Raji (cell line): Measurements from ENCODE around the gene DOCK10.

Experiments
- POLR2A ChIP-seq: IDR thresholded peaks from 2 replicates; pipeline ENCODE4 v1.6.1; 2011; ENCODE audit warnings: low read depth, low read length, control low read depth; ENCODE audit not compliant: insufficient read depth

The DOCK10 gene

DNA sequence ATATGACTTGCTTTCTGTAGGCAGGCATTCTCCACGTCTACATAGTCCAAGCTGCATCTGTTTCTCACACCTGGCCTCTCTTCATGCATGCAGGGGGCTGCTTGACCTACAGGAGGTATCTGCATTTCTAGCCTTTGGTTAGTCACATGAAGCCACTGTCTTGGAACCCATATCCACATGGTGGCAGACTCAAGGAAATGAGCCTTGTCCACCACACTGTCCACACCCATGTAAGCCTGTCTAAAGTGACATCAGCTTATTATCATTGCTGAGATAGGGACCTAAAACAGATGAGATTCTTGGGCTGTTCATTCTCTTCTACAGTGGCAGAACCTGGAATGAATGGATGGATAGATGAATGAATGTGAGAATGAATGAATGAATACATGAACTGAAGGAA lies 160.4 kb downstream of the DOCK10 start:
- TF ChIP-seq POLR2A = no peak

DNA sequence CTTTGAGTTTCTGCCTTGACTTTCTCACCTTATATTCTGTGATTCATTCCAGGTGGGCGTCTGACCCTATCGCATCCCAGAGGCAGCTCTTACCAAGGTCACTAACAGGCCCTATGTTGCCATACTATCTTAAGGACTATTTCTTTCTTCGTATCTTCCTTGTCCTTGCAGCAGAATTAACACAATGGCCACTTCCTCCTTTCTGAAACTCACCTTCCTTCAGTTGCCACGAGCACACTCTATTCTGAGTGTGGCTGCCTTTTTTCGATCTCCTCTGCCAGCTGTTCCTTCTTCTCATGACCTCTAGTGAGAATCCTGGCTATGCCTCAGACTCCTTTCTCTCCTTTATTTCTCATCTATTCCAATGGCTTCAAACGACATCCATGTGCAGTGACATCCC lies 165.7 kb downstream of the DOCK10 start:
- no peak for TF ChIP-seq POLR2A

DNA sequence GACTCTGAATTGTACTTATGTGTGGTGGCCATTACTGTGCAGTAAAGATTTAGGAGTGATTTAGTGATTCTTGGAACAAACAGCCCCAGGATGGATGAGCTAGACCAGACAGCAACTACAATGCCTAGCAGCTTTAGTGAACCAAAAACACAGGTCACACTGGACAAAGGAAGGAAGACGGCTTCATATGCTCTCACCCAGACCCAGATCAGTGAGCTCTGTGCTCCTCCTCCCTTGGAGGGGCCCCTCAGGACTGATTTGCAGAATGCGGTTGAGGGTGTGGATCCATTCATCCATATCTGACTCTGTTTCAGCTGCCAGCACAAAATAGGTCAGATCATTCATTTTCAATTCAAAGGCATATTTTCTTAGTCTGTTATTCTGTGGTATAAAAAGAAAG lies 166.4 kb downstream of the DOCK10 start:
- no peak for TF ChIP-seq POLR2A

DNA sequence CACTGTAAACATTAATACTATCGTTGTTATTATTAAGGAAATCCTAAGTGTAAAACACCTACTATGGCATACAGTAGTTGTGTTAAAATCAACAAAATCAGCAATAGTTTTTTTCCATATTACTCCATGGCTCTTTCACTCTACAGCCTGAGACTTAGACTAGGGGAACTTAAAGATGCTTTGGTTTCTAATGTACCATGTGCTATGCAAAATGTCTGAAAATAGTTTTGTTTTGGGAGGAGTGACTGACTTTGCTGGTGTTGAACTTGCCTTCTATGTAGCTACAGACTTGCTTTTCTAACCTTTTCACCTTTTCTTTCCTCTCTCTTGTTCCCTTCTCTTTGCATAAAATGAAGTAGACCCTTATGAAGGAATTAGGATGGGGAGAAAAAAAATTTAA lies 167.1 kb downstream of the DOCK10 start:
- no peak for TF ChIP-seq POLR2A

DNA sequence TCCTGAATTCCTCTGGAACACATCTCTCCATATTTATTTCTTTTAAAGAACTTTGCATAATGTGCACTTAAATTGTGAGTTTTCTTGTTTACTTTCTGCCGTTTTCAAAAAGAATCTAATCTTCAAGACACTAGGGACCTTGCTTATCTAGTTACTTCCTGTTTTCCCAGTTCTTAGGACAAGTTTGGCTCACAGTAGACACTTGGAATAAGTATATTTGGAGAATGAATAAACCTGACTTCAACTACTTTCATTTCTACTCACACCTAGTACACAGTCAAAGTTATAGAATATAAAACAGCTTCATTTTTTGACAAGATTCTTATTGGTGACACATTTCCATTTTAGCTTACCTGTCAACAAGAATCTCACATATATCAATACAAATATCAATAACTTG lies 170.5 kb downstream of the DOCK10 start:
- no peak for TF ChIP-seq POLR2A

DNA sequence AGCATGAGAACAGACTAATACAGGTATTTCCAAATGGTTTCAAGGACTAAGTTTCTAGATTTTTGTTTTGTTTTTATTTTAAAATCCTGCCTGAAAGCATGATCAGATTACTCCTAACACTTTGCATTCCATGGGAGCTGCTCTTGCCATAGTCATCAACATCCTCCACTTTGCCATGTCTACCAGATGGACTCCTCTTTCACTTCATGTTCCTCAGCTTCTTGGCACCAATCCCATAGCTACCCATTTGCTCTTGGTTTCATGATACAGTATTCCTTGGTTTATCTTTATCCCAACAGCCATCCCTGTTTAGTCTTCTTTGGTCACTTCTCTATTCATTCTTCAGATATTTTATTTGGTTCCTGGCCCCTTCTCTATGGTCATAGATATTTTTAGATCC lies 171.9 kb downstream of the DOCK10 start:
- TF ChIP-seq POLR2A = no peak

- no peak for TF ChIP-seq POLR2A
Observed at GRCh38 chr2:224869601-224870233, 172.6 kb downstream of the DOCK10 start.

DNA sequence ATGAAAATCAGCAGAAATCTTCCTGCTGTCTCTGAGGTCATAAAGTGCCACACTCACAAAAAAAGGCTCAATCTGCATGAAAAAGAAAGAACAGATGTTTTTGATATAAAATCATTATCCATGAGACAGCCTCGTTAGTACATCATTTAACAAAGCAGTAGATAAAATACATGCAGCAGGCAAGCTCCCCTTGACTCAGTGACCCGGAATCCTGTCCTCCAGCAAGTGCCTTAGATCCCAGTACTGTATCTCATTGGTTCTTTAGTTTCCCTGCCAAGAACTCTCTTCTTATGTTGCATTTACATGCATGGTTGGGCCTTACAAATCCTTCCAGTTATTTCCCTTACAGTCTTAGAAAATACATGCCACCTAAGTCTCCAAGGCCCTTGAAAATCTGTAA lies 177.3 kb downstream of the DOCK10 start:
- TF ChIP-seq POLR2A = no peak

DNA sequence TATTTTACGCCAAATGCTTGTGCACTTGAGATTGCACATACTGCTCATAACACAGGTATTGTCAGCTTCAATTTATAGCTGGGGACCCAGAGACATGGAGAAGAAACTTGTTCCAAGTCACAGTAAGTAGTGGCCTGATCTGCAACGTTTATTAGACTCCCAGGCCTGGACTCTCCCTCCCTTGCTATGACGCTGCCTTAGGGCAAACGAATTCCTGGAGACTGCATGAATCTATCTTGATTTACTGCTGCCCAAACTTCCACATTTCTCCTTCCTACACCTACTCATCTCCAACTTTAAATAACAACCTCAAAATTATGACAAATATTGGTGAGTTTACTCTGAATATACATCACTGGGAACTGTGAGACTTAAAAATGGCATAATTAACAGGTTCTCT lies 181.0 kb downstream of the DOCK10 start:
- no peak for TF ChIP-seq POLR2A

DNA sequence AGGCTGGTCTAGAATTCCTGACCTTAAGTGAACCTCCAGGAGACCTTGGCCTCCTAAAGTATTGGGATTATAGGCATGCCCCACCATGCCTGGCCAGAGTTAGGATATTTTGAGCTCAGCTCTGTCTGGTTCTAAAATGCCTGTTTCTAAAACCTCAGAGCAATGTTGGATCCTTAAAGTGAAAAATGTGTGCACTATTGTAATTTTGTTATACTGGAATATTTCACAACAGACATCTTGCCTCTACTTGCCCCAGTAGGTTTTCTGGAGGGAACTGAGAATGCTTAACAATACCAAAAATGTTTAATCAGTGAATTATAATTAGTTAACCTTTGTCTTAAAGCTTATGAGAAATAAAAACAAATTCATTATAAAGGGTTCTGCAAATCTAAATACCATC lies 181.5 kb downstream of the DOCK10 start:
- TF ChIP-seq POLR2A = no peak

DNA sequence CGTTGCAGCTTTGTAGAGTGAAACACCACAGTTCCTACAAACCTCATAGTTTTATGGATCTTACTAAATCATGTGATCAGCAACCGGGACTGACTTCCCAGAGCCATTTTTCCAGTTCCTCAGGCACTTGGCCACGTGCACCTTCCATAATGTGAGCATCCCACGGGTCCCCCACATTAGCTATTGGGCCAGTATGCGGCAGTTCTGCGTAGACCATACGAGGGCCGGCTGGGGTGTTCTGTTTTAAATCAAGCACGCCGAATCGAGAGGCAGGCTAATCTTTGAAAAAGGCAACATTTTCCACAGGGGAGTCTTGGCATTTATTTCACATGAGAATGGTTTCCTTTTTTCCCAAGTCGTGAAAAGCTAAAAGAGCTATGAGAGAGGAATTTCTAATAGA lies 190.5 kb downstream of the DOCK10 start:
- no peak for TF ChIP-seq POLR2A

DNA sequence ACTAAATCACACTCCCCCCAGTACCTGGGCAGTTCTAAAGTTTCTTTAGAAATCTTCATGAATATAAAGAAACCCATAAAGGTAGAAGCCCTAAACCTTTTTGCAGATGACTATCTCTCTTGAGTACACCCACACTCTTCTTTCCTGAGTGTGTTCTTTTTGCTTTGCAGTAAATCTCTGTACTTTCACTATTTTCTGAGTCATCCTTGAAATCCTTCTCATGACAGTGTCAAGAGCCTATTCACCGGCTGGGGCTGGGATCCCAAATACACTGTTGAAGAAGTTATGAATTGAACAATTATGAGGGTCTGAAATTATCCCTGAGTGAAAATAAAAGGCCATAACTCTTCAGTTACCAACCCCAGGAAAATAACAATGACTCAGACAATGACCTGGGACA lies 192.2 kb downstream of the DOCK10 start:
- TF ChIP-seq POLR2A = no peak

DNA sequence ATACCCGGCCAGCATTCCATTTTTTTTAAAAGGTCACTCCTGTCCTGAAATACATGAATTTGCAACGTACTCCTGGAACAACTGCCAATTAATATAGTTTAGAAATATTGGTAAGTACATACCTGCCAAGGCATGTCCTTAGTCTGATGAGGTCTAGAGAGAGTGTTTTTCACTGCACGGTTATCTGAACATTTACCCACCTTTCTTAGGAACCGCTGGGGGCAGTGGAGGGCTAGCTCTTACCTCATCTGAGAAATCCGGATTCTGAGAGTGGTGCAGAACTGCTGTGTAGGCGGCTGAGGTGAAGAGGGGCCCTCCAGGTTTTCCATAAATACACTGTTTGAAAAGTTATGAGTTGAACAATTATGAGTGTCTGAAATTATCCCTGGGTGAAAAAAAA lies 193.0 kb downstream of the DOCK10 start:
- no peak for TF ChIP-seq POLR2A

- TF ChIP-seq POLR2A = no peak
Observed at GRCh38 chr2:224847961-224848850, 194.1 kb downstream of the DOCK10 start.

- TF ChIP-seq POLR2A = no peak
Observed at GRCh38 chr2:224847381-224847780, 194.9 kb downstream of the DOCK10 start.

DNA sequence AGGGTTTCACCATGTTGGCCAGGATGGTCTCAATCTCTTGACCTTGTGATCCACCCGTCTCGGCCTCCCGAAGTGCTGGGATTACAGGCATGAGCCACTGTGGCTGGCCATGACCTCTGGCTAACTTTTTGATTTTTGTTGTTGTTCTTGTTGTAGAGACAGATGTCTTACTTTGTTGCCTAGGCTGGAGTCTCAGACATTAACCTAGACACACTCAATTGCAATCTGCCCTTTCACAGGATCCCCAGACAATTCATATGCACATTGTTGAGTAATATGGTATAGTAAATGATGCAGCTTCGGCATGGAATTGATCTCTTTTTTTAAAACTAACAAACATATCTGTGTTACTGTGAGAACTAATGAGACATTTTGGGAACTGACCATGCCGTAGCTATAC lies 195.6 kb downstream of the DOCK10 start:
- no peak for TF ChIP-seq POLR2A

- TF ChIP-seq POLR2A = no peak
Observed at GRCh38 chr2:224846161-224846560, 196.1 kb downstream of the DOCK10 start.

DNA sequence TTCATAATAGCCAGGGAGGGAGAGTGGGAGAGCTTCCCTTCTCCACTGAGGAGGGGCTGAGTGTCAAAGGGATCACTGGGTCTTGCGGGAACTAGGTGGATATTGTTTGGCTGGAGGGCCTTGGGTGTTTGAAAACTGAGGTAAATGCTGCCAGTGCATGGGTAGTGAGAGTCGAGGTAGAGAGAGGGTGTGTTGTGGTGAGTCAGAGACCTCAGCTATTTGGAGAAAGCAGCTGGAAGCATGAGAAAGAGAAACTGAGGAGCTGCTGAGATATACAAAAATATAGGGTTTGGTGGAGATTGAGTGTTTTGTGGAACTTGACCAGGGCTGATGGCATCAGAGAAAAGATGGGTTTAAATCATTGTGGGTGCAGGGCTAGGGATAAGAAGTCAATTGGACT lies 199.1 kb downstream of the DOCK10 start:
- TF ChIP-seq POLR2A = no peak
